ENCODE data around the gene PLEKHS1. TPM values are rescaled to one million over a fixed set of nuclear protein-coding genes. Genes with fewer than 3 reads are reported as not detected.
"Not testable (repeated sequence)": the region's sequence is repeated elsewhere in the genome, so short reads cannot be mapped to it uniquely, and the experiment has no call there.

Gene PLEKHS1
- total RNA-seq, 1 experiment from 2014 or later, result not detected

DNA sequence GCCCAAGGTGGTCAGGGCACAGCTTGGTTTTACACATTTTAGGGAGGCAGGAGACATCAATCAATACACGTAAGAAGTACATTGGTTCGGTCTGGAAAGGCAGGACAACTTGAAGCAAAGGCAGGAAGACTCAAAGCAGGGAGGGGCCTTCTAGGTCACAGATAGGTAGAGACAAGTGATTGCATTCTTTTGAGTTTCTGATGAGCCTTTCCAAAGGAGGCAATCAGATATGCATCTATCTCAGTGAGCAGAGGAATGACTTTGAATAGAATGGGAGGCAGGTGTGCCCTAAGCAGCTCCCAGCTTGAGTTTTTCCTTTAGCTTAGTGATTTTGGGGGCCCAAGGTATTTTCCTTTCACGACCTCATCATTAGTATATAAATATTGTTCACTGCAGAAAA, 69.8 kb downstream of the PLEKHS1 start:
- not testable (repeated sequence) for H3K36me3 ChIP-seq, DNase-seq, H3K27me3 ChIP-seq, H3K9me3 ChIP-seq, H3K4me3 ChIP-seq

DNA sequence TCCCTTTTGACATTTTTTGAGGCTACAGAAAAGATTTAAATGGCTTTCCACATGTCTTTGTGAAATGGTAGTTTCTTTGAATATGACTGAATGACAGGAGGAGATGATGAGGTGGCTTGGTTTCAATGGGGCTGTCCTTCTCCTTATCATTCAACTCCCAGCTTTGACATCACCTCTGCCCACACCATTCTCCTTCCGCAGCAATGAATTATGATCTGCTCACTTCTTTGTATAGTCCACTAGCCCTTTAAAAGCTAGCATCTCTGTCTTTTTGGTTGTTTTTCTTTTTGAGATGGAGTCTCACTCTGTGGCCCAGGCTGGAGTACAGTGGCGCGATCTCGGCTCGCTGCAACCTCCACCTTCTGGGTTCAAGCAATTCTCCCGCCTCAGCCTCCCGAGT, 70.7 kb downstream of the PLEKHS1 start:
- DNase-seq, result no peak
- Histone ChIP-seq H3K36me3 (no peaks in the 10 kb centered on the region), H3K4me3 (no peak overlapping the region), H3K27me3 (no peaks in the 10 kb centered on the region), H3K9me3 (no peaks in the 10 kb centered on the region)

DNA sequence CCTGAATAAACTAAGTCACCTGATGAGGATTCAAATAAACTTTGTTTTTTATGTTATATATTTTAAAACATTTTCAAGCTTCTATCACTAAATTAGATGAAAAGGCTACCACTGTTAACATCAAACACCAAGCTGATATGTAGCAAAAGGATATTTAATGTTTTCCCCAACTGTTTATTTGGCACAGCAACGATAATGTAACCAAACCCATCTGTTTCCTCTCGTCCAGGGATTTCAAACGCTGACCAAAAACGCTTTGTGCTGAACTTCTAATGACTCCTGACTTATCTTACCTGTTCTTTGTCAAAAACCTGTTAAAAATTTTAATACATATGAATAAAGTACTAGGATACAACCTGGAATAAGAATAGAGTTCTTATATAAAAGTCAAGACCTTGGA, 71.9 kb downstream of the PLEKHS1 start:
- Histone ChIP-seq H3K9me3 (no peaks in the 10 kb centered on the region), H3K36me3 (no peaks in the 10 kb centered on the region), H3K27me3 (no peaks in the 10 kb centered on the region), H3K4me3 (no peak overlapping the region)
- no peak for DNase-seq

DNA sequence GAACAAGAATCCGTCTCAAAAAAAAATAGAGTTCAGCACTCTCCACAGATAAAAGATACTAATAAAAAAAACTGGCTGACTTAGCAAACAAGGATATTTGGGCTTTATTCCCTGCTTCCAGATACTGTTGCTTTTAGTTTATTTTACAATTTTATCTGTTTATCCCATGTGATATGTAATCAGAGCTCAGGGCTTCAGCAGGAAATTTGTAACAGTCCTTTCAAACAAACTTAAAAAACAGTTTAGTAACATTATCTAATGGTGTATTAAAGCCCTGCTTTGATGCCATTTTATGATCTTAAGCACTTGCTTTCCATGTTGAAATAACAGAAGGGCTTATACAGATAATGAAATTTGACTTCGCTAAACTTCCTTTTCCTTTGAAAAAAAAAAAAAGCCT, 74.3 kb downstream of the PLEKHS1 start:
- Histone ChIP-seq H3K36me3 (no peaks in the 10 kb centered on the region), H3K27me3 (no peaks in the 10 kb centered on the region; the same call in 1 of the 2 replicates), H3K4me3 (no peak overlapping the region), H3K9me3 (no peaks in the 10 kb centered on the region)
- DNase-seq, result no peak

DNA sequence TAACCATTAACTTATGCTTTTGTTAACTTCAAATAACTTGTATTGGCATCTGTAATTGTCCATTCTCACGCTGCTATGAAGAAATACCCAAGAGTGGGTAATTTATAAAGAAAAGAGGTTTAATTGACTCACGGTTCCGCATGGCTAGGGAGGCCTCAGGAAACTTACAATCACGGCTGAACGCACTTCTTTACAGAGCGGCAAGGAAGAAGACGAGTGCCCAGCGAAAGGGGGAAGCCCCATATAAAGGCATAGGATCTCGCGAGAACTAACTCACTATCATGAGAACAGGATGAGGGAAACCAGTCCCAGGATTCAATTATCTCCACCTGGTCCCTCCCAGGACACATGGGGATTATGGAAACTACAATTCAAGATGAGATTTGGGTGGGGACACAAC, 77.1 kb downstream of the PLEKHS1 start:
- not testable (repeated sequence) for DNase-seq, H3K9me3 ChIP-seq, H3K27me3 ChIP-seq, H3K4me3 ChIP-seq, H3K36me3 ChIP-seq

Other genes with a start within 250 kb of the PLEKHS1 start
- gene HABP2, start 198.6 kb upstream of the PLEKHS1 start, total RNA-seq (2014; rRNA removed; shearing (Covaris generic); ENCODE audit: low replicate concordance), result not detected in 2 replicates
- not detected in 2 replicates for gene NRAP, start 87.6 kb upstream of the PLEKHS1 start, total RNA-seq (2014; rRNA removed; shearing (Covaris generic); ENCODE audit: low replicate concordance)
- 30.7 and 48.5 TPM in 2 replicates for gene CASP7, start 71.8 kb upstream of the PLEKHS1 start, total RNA-seq (2014; rRNA removed; shearing (Covaris generic); ENCODE audit: low replicate concordance)
- 7.4 and 10.2 TPM in 2 replicates for gene DCLRE1A, start 102.4 kb downstream of the PLEKHS1 start, total RNA-seq (2014; rRNA removed; shearing (Covaris generic); ENCODE audit: low replicate concordance)
- gene NHLRC2, start 103.0 kb downstream of the PLEKHS1 start, total RNA-seq (2014; rRNA removed; shearing (Covaris generic); ENCODE audit: low replicate concordance), result 7.9 and 19.4 TPM in 2 replicates